Measurements from ENCODE around the gene CCL14. TPM values are rescaled to one million over a fixed set of nuclear protein-coding genes. Genes with fewer than 3 reads are reported as not detected.
A peak's percentile ranks its signal among the peaks of the same experiment; 100 is the strongest.

The CCL14 gene
- total and polyA plus RNA-seq, 4 donors = 1.9 to 124 (median 40.2) TPM

GRCh38 chr17:35981908-35982330, 4.6 kb downstream of the CCL14 start (continued):
- TF ChIP-seq, protein P1, sequence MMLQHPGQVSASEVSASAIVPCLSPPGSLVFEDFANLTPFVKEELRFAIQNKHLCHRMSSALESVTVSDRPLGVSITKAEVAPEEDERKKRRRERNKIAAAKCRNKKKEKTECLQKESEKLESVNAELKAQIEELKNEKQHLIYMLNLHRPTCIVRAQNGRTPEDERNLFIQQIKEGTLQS (IDR thresholded peaks at IDR 0.05) = no peak
- TF ChIP-seq FOXA2 (IDR thresholded peaks at IDR 0.05) = no peak
- peak; percentile 96 for TF ChIP-seq HNF4G (IDR thresholded peaks at IDR 0.05)
- TF ChIP-seq, protein P2, sequence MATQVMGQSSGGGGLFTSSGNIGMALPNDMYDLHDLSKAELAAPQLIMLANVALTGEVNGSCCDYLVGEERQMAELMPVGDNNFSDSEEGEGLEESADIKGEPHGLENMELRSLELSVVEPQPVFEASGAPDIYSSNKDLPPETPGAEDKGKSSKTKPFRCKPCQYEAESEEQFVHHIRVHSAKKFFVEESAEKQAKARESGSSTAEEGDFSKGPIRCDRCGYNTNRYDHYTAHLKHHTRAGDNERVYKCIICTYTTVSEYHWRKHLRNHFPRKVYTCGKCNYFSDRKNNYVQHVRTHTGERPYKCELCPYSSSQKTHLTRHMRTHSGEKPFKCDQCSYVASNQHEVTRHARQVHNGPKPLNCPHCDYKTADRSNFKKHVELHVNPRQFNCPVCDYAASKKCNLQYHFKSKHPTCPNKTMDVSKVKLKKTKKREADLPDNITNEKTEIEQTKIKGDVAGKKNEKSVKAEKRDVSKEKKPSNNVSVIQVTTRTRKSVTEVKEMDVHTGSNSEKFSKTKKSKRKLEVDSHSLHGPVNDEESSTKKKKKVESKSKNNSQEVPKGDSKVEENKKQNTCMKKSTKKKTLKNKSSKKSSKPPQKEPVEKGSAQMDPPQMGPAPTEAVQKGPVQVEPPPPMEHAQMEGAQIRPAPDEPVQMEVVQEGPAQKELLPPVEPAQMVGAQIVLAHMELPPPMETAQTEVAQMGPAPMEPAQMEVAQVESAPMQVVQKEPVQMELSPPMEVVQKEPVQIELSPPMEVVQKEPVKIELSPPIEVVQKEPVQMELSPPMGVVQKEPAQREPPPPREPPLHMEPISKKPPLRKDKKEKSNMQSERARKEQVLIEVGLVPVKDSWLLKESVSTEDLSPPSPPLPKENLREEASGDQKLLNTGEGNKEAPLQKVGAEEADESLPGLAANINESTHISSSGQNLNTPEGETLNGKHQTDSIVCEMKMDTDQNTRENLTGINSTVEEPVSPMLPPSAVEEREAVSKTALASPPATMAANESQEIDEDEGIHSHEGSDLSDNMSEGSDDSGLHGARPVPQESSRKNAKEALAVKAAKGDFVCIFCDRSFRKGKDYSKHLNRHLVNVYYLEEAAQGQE (IDR thresholded peaks at IDR 0.05) = no peak
- peak; percentile 88 to 95 for TF ChIP-seq RAD21 (IDR thresholded peaks at IDR 0.05)

GRCh38 chr17:35981246-35981645, 5.3 kb downstream of the CCL14 start, which contains the start of gene CCL16:
TSS of gene CCL16 (minus strand) at chr17:35981497. CDS start at chr17:35981420, 77 bp downstream.
- H3K4me3 ChIP-seq (ENCODE audit: low read depth in 1 of 3, low read length in 3 of 3) = peak within 1 kb of the TSS; percentile 51 to 81 (median 61)

More at GRCh38 chr17:35981246-35981645, 5.3 kb downstream of the CCL14 start, which contains the start of gene CCL16:
- WGBS = 35% methylated on average over 12 of the region's 12 CpGs
- Histone ChIP-seq H3K36me3 (ENCODE audit: control insufficient read depth in 4 of 4, insufficient read depth in 3 of 4, low read depth in 1 of 4, low read length in 3 of 4) (peaks cover 0 to 7% (median under 1%) of the 10 kb centered on the region in 4 donors), H3K4me1 (ENCODE audit: control insufficient read depth in 4 of 4, insufficient read depth in 4 of 4, low read length in 3 of 4) (peaks cover 16 to 51% (median 38%) of the 10 kb centered on the region in 4 donors), H3K9me3 (ENCODE audit: control insufficient read depth in 4 of 4, low read length in 3 of 4) (no peaks in the 10 kb centered on the region), H3K27me3 (ENCODE audit: control insufficient read depth in 4 of 4, insufficient read depth in 4 of 4, low read length in 3 of 4) (no peaks in the 10 kb centered on the region), H3K27ac (ENCODE audit: low read depth in 1 of 2, low read length in 2 of 2) (peak within 1 kb of the TSS; percentile 72 to 90), H3K9ac (ENCODE audit: low read depth in 1 of 2, low read length in 2 of 2) (peak within 1 kb of the TSS; percentile 74 to 77)
- TF ChIP-seq GABPA (IDR thresholded peaks at IDR 0.05 in 1 of 2, conservative IDR thresholded peaks at IDR 0.05 in 1 of 2) (no peak), HNF4G (IDR thresholded peaks at IDR 0.05) (peak; percentile 80), FOXA1 (IDR thresholded peaks at IDR 0.05) (no peak), YY1 (IDR thresholded peaks at IDR 0.05) (peak; percentile 45), NR2F2 (IDR thresholded peaks at IDR 0.05) (no peak), HNF4A (conservative IDR thresholded peaks at IDR 0.05) (peak; percentile 74 to 78), RXRA (IDR thresholded peaks at IDR 0.05) (no peak), RAD21 (IDR thresholded peaks at IDR 0.05) (peak in 1 of 2 donors; percentile 63), TAF1 (conservative IDR thresholded peaks at IDR 0.05) (peak; percentile 79), MAX (IDR thresholded peaks at IDR 0.05) (no peak), FOXA2 (IDR thresholded peaks at IDR 0.05) (no peak), EGR1 (IDR thresholded peaks at IDR 0.05; ENCODE audit: low read depth in 2 of 2) (no peak), JUND (IDR thresholded peaks at IDR 0.05) (peak in 1 of 2 donors; percentile 6), SP1 (IDR thresholded peaks at IDR 0.05) (no peak), CTCF (IDR thresholded peaks at IDR 0.05; ENCODE audit: low read depth, low read length, missing input control) (no peak)
- TF ChIP-seq, protein P3, sequence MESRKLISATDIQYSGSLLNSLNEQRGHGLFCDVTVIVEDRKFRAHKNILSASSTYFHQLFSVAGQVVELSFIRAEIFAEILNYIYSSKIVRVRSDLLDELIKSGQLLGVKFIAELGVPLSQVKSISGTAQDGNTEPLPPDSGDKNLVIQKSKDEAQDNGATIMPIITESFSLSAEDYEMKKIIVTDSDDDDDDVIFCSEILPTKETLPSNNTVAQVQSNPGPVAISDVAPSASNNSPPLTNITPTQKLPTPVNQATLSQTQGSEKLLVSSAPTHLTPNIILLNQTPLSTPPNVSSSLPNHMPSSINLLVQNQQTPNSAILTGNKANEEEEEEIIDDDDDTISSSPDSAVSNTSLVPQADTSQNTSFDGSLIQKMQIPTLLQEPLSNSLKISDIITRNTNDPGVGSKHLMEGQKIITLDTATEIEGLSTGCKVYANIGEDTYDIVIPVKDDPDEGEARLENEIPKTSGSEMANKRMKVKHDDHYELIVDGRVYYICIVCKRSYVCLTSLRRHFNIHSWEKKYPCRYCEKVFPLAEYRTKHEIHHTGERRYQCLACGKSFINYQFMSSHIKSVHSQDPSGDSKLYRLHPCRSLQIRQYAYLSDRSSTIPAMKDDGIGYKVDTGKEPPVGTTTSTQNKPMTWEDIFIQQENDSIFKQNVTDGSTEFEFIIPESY (IDR thresholded peaks at IDR 0.05) = no peak
- TF ChIP-seq, protein P1 (IDR thresholded peaks at IDR 0.05) = no peak
- TF ChIP-seq, protein P2 (IDR thresholded peaks at IDR 0.05) = peak; percentile 26
- no peak for DNase-seq (ENCODE audit: low spot score)

All from liver (tissue), 9 donors.